ENCODE data around the gene UBQLN2. TPM values are rescaled to one million over a fixed set of nuclear protein-coding genes. Genes with fewer than 3 reads are reported as not detected.

UBQLN2 gene
- total RNA-seq (2022; extraction: Qiagen RNA extraction), result 22.9 to 25.8 TPM (median 24.0 TPM) in 5 replicates

DNA sequence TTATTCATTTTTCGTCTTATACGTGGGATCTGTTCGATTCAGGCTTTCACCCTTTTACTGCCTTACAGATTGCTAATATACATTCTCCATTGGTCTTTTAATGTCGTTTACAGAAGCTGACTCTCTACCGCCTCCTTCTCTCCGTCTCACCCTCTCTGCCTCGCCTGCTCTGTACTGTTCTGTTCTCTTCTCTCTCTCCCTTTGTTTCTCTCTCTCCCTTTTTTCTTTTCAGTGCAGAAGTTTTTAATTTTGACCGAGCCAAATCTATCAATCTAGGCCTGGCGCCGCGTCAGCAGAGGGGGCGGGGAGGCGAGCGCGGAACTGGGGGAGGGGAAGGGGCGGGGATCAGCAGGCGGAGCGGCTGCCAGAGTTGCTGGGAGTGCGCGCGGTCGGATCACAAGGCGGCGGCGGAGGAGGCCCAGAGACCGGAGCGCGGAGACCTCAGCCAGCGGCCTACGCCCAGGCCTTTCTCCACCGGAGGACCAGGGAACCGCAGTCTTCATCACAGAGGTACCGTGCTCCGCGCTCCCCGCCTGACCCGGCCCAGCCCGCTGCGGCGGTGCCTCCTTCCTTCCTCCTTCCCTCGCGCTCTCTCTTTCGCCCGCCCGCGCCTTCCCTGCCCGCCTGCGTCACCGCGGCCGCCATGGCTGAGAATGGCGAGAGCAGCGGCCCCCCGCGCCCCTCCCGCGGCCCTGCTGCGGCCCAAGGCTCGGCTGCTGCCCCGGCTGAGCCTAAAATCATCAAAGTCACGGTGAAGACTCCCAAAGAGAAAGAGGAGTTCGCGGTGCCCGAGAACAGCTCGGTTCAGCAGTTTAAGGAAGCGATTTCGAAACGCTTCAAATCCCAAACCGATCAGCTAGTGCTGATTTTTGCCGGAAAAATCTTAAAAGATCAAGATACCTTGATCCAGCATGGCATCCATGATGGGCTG is at the start of gene UBQLN2:
Gene UBQLN2 (plus strand): TSS at position 397 of the 931 bp plus-strand sequence. CDS start 247 bp downstream, at position 644.

Other genes starting within 250 kb of the UBQLN2 start
- gene NBDY, start 165.6 kb downstream of the UBQLN2 start, total RNA-seq (2022; extraction: Qiagen RNA extraction), result 52.1 to 71.0 TPM (median 53.7 TPM) in 5 replicates